ENCODE data around the gene TLCD2.

Gene TLCD2

GRCh38 chr17:1709971-1710806 lies at the start of gene TLCD2:
TSS of gene TLCD2 (minus strand) at chr17:1710377. CDS start at chr17:1710242, 135 bp downstream.
- H3K4me3 ChIP-seq (ENCODE audit: low read length) = peak within 1 kb of the TSS; percentile 81
- H3K9me3 ChIP-seq (ENCODE audit: control insufficient read depth, insufficient read depth, low read length) = no peaks in the 10 kb centered on the region
- H3K27ac ChIP-seq (ENCODE audit: low read length) = no peak within 1 kb of the TSS
- no peaks in the 10 kb centered on the region for H3K27me3 ChIP-seq (ENCODE audit: control insufficient read depth, insufficient read depth, low read length)
- H3K36me3 ChIP-seq (ENCODE audit: control insufficient read depth, insufficient read depth, low read length) = no peaks in the 10 kb centered on the region; the same call in 1 of the 2 replicates
- no peak for DNase-seq (ENCODE audit: low read depth, low spot score)
- no CpG with 5 or more reads among the region's 83 CpGs for WGBS (ENCODE audit: insufficient coverage, insufficient read length)
- peaks cover 2% of the 10 kb centered on the region for H3K4me1 ChIP-seq (ENCODE audit: control insufficient read depth, insufficient read depth, low read length)

- no peak overlapping the region for H3K4me3 ChIP-seq (ENCODE audit: low read length)
- peaks cover 7% of the 10 kb centered on the region for H3K4me1 ChIP-seq (ENCODE audit: control insufficient read depth, insufficient read depth, low read length)
- no peak for DNase-seq (ENCODE audit: low read depth, low spot score)
- no peaks in the 10 kb centered on the region for H3K36me3 ChIP-seq (ENCODE audit: control insufficient read depth, insufficient read depth, low read length)
- no peaks in the 10 kb centered on the region for H3K9me3 ChIP-seq (ENCODE audit: control insufficient read depth, insufficient read depth, low read length)
- no peak overlapping the region for H3K27ac ChIP-seq (ENCODE audit: low read length)
- no peaks in the 10 kb centered on the region for H3K27me3 ChIP-seq (ENCODE audit: control insufficient read depth, insufficient read depth, low read length)
- no CpG with 5 or more reads among the region's 5 CpGs for WGBS (ENCODE audit: insufficient coverage, insufficient read length)
Measured at GRCh38 chr17:1759529-1759928, 49.4 kb upstream of the TLCD2 start.

GRCh38 chr17:1758807-1759206 lies 48.6 kb upstream of the TLCD2 start:
- no peak for DNase-seq (ENCODE audit: low read depth, low spot score)
- Histone ChIP-seq H3K4me3 (ENCODE audit: low read length) (no peak overlapping the region), H3K27me3 (ENCODE audit: control insufficient read depth, insufficient read depth, low read length) (no peaks in the 10 kb centered on the region), H3K9me3 (ENCODE audit: control insufficient read depth, insufficient read depth, low read length) (no peaks in the 10 kb centered on the region), H3K36me3 (ENCODE audit: control insufficient read depth, insufficient read depth, low read length) (no peaks in the 10 kb centered on the region), H3K27ac (ENCODE audit: low read length) (no peak overlapping the region), H3K4me1 (ENCODE audit: control insufficient read depth, insufficient read depth, low read length) (peaks cover 7% of the 10 kb centered on the region; the same call in 1 of the 2 replicates)
- no CpG with 5 or more reads among the region's 15 CpGs for WGBS (ENCODE audit: insufficient coverage, insufficient read length)

GRCh38 chr17:1755827-1756262 lies 45.7 kb upstream of the TLCD2 start:
- WGBS (ENCODE audit: insufficient coverage, insufficient read length) = no CpG with 5 or more reads among the region's 17 CpGs
- no peaks in the 10 kb centered on the region for H3K9me3 ChIP-seq (ENCODE audit: control insufficient read depth, insufficient read depth, low read length)
- no peak overlapping the region for H3K4me3 ChIP-seq (ENCODE audit: low read length)
- no peak overlapping the region for H3K27ac ChIP-seq (ENCODE audit: low read length)
- no peak for DNase-seq (ENCODE audit: low read depth, low spot score)
- H3K4me1 ChIP-seq (ENCODE audit: control insufficient read depth, insufficient read depth, low read length) = 0 out of 2 replicates have a peak, but pooled peaks cover 3% of the 10 kb centered on the region
- H3K27me3 ChIP-seq (ENCODE audit: control insufficient read depth, insufficient read depth, low read length) = no peaks in the 10 kb centered on the region
- H3K36me3 ChIP-seq (ENCODE audit: control insufficient read depth, insufficient read depth, low read length) = no peaks in the 10 kb centered on the region

GRCh38 chr17:1755252-1755826 lies 45.2 kb upstream of the TLCD2 start:
- DNase-seq (ENCODE audit: low read depth, low spot score) = no peak
- 0 out of 2 replicates have a peak, but pooled peaks cover 3% of the 10 kb centered on the region for H3K4me1 ChIP-seq (ENCODE audit: control insufficient read depth, insufficient read depth, low read length)

GRCh38 chr17:1754430-1755112 lies 44.4 kb upstream of the TLCD2 start:
- H3K27me3 ChIP-seq (ENCODE audit: control insufficient read depth, insufficient read depth, low read length) = no peaks in the 10 kb centered on the region
- no peak overlapping the region for H3K4me3 ChIP-seq (ENCODE audit: low read length)
- no peaks in the 10 kb centered on the region for H3K36me3 ChIP-seq (ENCODE audit: control insufficient read depth, insufficient read depth, low read length)
- H3K4me1 ChIP-seq (ENCODE audit: control insufficient read depth, insufficient read depth, low read length) = 0 out of 2 replicates have a peak, but pooled peaks cover 3% of the 10 kb centered on the region
- no peak overlapping the region for H3K27ac ChIP-seq (ENCODE audit: low read length)
- no CpG with 5 or more reads among the region's 25 CpGs for WGBS (ENCODE audit: insufficient coverage, insufficient read length)
- H3K9me3 ChIP-seq (ENCODE audit: control insufficient read depth, insufficient read depth, low read length) = no peaks in the 10 kb centered on the region
- DNase-seq (ENCODE audit: low read depth, low spot score) = no peak

More at GRCh38 chr17:1755252-1755826, 45.2 kb upstream of the TLCD2 start:
- no peaks in the 10 kb centered on the region for H3K36me3 ChIP-seq (ENCODE audit: control insufficient read depth, insufficient read depth, low read length)
- H3K4me3 ChIP-seq (ENCODE audit: low read length) = no peak overlapping the region
- WGBS (ENCODE audit: insufficient coverage, insufficient read length) = no CpG with 5 or more reads among the region's 20 CpGs
- H3K27me3 ChIP-seq (ENCODE audit: control insufficient read depth, insufficient read depth, low read length) = no peaks in the 10 kb centered on the region
- no peak overlapping the region for H3K27ac ChIP-seq (ENCODE audit: low read length)
- H3K9me3 ChIP-seq (ENCODE audit: control insufficient read depth, insufficient read depth, low read length) = no peaks in the 10 kb centered on the region

GRCh38 chr17:1753767-1754429 lies 43.7 kb upstream of the TLCD2 start:
- H3K9me3 ChIP-seq (ENCODE audit: control insufficient read depth, insufficient read depth, low read length) = no peaks in the 10 kb centered on the region
- no peaks in the 10 kb centered on the region for H3K27me3 ChIP-seq (ENCODE audit: control insufficient read depth, insufficient read depth, low read length)
- DNase-seq (ENCODE audit: low read depth, low spot score) = no peak
- WGBS (ENCODE audit: insufficient coverage, insufficient read length) = no CpG with 5 or more reads among the region's 23 CpGs
- H3K36me3 ChIP-seq (ENCODE audit: control insufficient read depth, insufficient read depth, low read length) = no peaks in the 10 kb centered on the region
- no peak overlapping the region for H3K27ac ChIP-seq (ENCODE audit: low read length)
- no peak overlapping the region for H3K4me3 ChIP-seq (ENCODE audit: low read length)
- 0 out of 2 replicates have a peak, but pooled peaks cover 3% of the 10 kb centered on the region for H3K4me1 ChIP-seq (ENCODE audit: control insufficient read depth, insufficient read depth, low read length)

GRCh38 chr17:1752425-1753262 lies 42.5 kb upstream of the TLCD2 start:
- H3K9me3 ChIP-seq (ENCODE audit: control insufficient read depth, insufficient read depth, low read length) = no peaks in the 10 kb centered on the region
- WGBS (ENCODE audit: insufficient coverage, insufficient read length) = no CpG with 5 or more reads among the region's 18 CpGs

GRCh38 chr17:1750628-1751027 lies 40.5 kb upstream of the TLCD2 start:
- no CpG with 5 or more reads among the region's 9 CpGs for WGBS (ENCODE audit: insufficient coverage, insufficient read length)
- 0 out of 2 replicates have a peak, but pooled peaks cover 3% of the 10 kb centered on the region for H3K4me1 ChIP-seq (ENCODE audit: control insufficient read depth, insufficient read depth, low read length)
- H3K4me3 ChIP-seq (ENCODE audit: low read length) = no peak overlapping the region
- H3K27ac ChIP-seq (ENCODE audit: low read length) = no peak overlapping the region
- H3K36me3 ChIP-seq (ENCODE audit: control insufficient read depth, insufficient read depth, low read length) = no peaks in the 10 kb centered on the region
- no peaks in the 10 kb centered on the region for H3K9me3 ChIP-seq (ENCODE audit: control insufficient read depth, insufficient read depth, low read length)
- H3K27me3 ChIP-seq (ENCODE audit: control insufficient read depth, insufficient read depth, low read length) = no peaks in the 10 kb centered on the region
- no peak for DNase-seq (ENCODE audit: low read depth, low spot score)

More at GRCh38 chr17:1752425-1753262, 42.5 kb upstream of the TLCD2 start:
- no peak for DNase-seq (ENCODE audit: low read depth, low spot score)
- Histone ChIP-seq H3K36me3 (ENCODE audit: control insufficient read depth, insufficient read depth, low read length) (no peaks in the 10 kb centered on the region), H3K4me1 (ENCODE audit: control insufficient read depth, insufficient read depth, low read length) (0 out of 2 replicates have a peak, but pooled peaks cover 3% of the 10 kb centered on the region), H3K4me3 (ENCODE audit: low read length) (peak overlapping the region; percentile 6; the same call in 1 of the 2 replicates), H3K27ac (ENCODE audit: low read length) (no peak overlapping the region), H3K27me3 (ENCODE audit: control insufficient read depth, insufficient read depth, low read length) (no peaks in the 10 kb centered on the region)

Measured in iPS DF 6.9 (cell line).